Measurements from ENCODE around the gene CGB3.
A peak's percentile ranks its signal among the peaks of the same experiment; 100 is the strongest.
"Not testable (repeated sequence)": the region's sequence is repeated elsewhere in the genome, so short reads cannot be mapped to it uniquely, and the experiment has no call there.

The CGB3 gene

GRCh38 chr19:49020342-49020741 lies 3.8 kb downstream of the CGB3 start:
- DNase-seq (ENCODE audit: low read depth): no peak
- Histone ChIP-seq H3K4me1 (ENCODE audit: control insufficient read depth, insufficient read depth, low read length) (peaks cover 10% of the 10 kb centered on the region), H3K9ac (ENCODE audit: low read length) (no peak overlapping the region), H3K36me3 (ENCODE audit: control insufficient read depth, insufficient read depth, low read length, severe bottlenecking) (peaks cover 8% of the 10 kb centered on the region), H3K4me3 (ENCODE audit: low read length) (no peak overlapping the region), H3K27me3 (replicated peaks; ENCODE audit: control insufficient read depth, insufficient read depth, low read length) (peaks cover 13% of the 10 kb centered on the region), H3K9me3 (ENCODE audit: control insufficient read depth, low read length) (no peaks in the 10 kb centered on the region)

GRCh38 chr19:49019242-49019932 lies 4.7 kb downstream of the CGB3 start:
- H3K9ac ChIP-seq (ENCODE audit: low read length): no peak overlapping the region
- peaks cover 18% of the 10 kb centered on the region for H3K36me3 ChIP-seq (ENCODE audit: control insufficient read depth, insufficient read depth, low read length, severe bottlenecking)
- DNase-seq (ENCODE audit: low read depth): peak; percentile 72
- no peaks in the 10 kb centered on the region for H3K9me3 ChIP-seq (ENCODE audit: control insufficient read depth, low read length)
- H3K4me3 ChIP-seq (ENCODE audit: low read length): peak overlapping the region; percentile 69
- peaks cover 10% of the 10 kb centered on the region for H3K4me1 ChIP-seq (ENCODE audit: control insufficient read depth, insufficient read depth, low read length)
- peaks cover 13% of the 10 kb centered on the region for H3K27me3 ChIP-seq (replicated peaks; ENCODE audit: control insufficient read depth, insufficient read depth, low read length)

DNA sequence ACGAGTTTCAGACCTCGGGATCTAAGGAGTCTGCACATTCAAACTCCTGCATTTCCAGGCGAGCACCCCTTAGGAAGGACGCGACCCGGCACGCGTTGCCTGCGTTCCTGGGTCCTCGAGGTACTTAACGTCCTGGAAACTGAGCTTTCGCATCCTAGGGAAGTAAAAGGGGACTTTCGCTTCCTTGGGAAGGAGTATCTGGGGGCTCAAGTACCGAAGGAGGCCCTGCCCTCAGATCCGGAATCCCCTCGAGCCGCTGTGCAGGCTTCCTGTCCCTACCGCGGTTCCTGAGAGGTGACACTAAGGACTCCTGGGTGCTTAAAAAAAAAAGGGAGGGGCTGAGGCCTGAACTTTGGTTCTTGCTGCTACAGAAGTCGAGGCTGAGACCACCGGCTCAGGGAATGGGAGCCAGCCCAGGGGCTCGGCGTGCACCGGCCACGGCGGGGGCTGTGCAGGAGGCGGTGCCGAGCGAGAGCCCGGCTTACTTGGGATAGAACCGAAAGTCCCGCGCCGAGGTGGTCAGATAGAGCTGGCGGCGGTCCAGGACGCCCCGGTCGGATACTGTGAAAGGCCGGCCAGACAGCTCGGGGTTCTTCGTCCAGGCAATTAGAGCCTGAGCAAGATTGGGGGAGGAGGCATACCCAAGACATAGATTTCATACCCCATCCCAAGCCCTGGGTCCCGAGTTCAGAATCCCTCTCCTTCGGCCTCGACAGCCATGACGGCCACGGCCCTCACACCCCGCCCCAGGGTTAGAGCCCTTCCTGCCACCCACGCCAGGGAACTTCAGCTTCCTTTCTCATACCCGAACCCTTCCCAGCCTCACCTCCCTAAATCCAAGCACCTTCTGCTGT lies 5.5 kb downstream of the CGB3 start:
- peaks cover 13% of the 10 kb centered on the region for H3K27me3 ChIP-seq (replicated peaks; ENCODE audit: control insufficient read depth, insufficient read depth, low read length)
- not testable (repeated sequence) for H3K9me3 ChIP-seq (ENCODE audit: control insufficient read depth, low read length); H3K4me1 ChIP-seq (ENCODE audit: control insufficient read depth, insufficient read depth, low read length)
- H3K36me3 ChIP-seq (ENCODE audit: control insufficient read depth, insufficient read depth, low read length, severe bottlenecking): peaks cover 21% of the 10 kb centered on the region
- DNase-seq (ENCODE audit: low read depth): peak; percentile 35
- peak overlapping the region; percentile 69 for H3K4me3 ChIP-seq (ENCODE audit: low read length)
- H3K9ac ChIP-seq (ENCODE audit: low read length): peak overlapping the region; percentile 51

DNA sequence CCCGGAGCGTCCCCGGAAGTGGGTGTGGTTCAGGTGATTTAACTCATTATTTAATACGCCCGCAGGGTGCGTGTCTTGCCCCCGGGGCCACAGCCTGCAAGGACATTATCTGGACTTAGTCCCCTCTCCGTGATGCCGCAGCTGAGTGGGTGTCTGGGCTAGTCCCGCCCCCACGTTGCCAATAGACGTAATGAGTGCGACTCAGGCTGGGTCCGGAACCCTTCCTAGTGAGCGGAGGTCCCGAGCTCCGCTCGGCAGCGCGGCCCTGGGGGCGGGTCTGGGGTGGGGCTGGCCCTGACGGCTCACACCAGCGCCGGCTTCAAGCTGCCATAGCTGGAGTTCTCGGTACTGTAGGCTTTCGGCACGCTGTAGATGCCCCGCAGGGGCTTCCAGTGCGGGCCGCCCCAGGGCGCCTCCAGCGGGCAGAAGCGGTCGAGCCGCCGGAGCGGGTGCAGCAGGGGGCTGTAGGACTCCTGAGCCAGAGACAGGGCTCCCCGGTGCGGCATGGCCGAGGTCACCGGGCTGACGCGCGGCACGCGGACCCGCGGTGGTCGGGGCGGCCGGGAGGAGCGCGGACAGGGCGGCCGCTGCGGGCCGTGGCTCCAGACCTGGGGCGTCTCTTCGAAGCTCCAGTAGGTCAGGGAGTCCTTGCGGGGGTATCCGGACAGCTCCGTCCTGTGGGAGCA lies 6.3 kb downstream of the CGB3 start:
- H3K9ac ChIP-seq (ENCODE audit: low read length): peak overlapping the region; percentile 51
- H3K4me3 ChIP-seq (ENCODE audit: low read length): peak overlapping the region; percentile 69
- H3K27me3 ChIP-seq (replicated peaks; ENCODE audit: control insufficient read depth, insufficient read depth, low read length): peaks cover 13% of the 10 kb centered on the region
- DNase-seq (ENCODE audit: low read depth): peak; percentile 78
- peaks cover 10% of the 10 kb centered on the region for H3K4me1 ChIP-seq (ENCODE audit: control insufficient read depth, insufficient read depth, low read length)
- no peaks in the 10 kb centered on the region for H3K9me3 ChIP-seq (ENCODE audit: control insufficient read depth, low read length)
- H3K36me3 ChIP-seq (ENCODE audit: control insufficient read depth, insufficient read depth, low read length, severe bottlenecking): peaks cover 24% of the 10 kb centered on the region

GRCh38 chr19:49017041-49017665 lies 7.0 kb downstream of the CGB3 start, which contains the start of gene LHB:
Gene LHB (minus strand): TSS chr19:49017091. CDS start chr19:49017081, 10 bp downstream.
- peaks cover 13% of the 10 kb centered on the region for H3K27me3 ChIP-seq (replicated peaks; ENCODE audit: control insufficient read depth, insufficient read depth, low read length)
- H3K36me3 ChIP-seq (ENCODE audit: control insufficient read depth, insufficient read depth, low read length, severe bottlenecking): peaks cover 31% of the 10 kb centered on the region
- H3K9ac ChIP-seq (ENCODE audit: low read length): peak within 1 kb of the TSS; percentile 51
- H3K4me3 ChIP-seq (ENCODE audit: low read length): peak within 1 kb of the TSS; percentile 69
- no peak for DNase-seq (ENCODE audit: low read depth)
- no peaks in the 10 kb centered on the region for H3K9me3 ChIP-seq (ENCODE audit: control insufficient read depth, low read length)
- H3K4me1 ChIP-seq (ENCODE audit: control insufficient read depth, insufficient read depth, low read length): peaks cover 10% of the 10 kb centered on the region

GRCh38 chr19:49016067-49016839 lies 7.9 kb downstream of the CGB3 start:
- Histone ChIP-seq H3K4me1 (ENCODE audit: control insufficient read depth, insufficient read depth, low read length) (peaks cover 10% of the 10 kb centered on the region), H3K9me3 (ENCODE audit: control insufficient read depth, low read length) (no peaks in the 10 kb centered on the region), H3K27me3 (replicated peaks; ENCODE audit: control insufficient read depth, insufficient read depth, low read length) (peaks cover 13% of the 10 kb centered on the region), H3K9ac (ENCODE audit: low read length) (no peak overlapping the region), H3K4me3 (ENCODE audit: low read length) (no peak overlapping the region), H3K36me3 (ENCODE audit: control insufficient read depth, insufficient read depth, low read length, severe bottlenecking) (peaks cover 40% of the 10 kb centered on the region)
- no peak for DNase-seq (ENCODE audit: low read depth)

DNA sequence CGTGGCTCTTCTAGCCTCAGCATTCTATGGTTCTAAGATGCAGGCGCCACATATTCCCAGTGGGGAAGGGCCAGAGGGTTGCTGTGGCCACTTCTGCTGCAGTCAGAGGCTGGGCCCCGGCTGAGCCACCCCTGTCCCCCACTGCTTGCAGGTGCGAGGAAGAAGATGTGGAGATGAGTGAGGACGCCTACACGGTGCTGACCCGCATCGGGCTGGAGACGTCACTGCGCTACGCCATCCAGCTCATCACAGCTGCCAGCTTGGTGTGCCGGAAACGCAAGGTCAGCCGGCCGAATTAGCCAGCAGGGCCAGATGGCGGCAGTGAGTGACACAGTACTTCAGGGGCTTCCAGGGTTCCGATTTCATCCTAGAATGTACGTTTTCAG lies 9.3 kb downstream of the CGB3 start:
- no peak overlapping the region for H3K9ac ChIP-seq (ENCODE audit: low read length)
- no peaks in the 10 kb centered on the region for H3K9me3 ChIP-seq (ENCODE audit: control insufficient read depth, low read length)
- no peak overlapping the region for H3K4me3 ChIP-seq (ENCODE audit: low read length)
- peaks cover 10% of the 10 kb centered on the region for H3K4me1 ChIP-seq (ENCODE audit: control insufficient read depth, insufficient read depth, low read length)
- H3K36me3 ChIP-seq (ENCODE audit: control insufficient read depth, insufficient read depth, low read length, severe bottlenecking): peaks cover 44% of the 10 kb centered on the region
- DNase-seq (ENCODE audit: low read depth): no peak
- peaks cover 3% of the 10 kb centered on the region for H3K27me3 ChIP-seq (replicated peaks; ENCODE audit: control insufficient read depth, insufficient read depth, low read length)

- H3K27me3 ChIP-seq (replicated peaks; ENCODE audit: control insufficient read depth, insufficient read depth, low read length): peaks cover 3% of the 10 kb centered on the region
- no peak for DNase-seq (ENCODE audit: low read depth)
- peaks cover 10% of the 10 kb centered on the region for H3K4me1 ChIP-seq (ENCODE audit: control insufficient read depth, insufficient read depth, low read length)
- H3K4me3 ChIP-seq (ENCODE audit: low read length): no peak overlapping the region
- H3K9me3 ChIP-seq (ENCODE audit: control insufficient read depth, low read length): no peaks in the 10 kb centered on the region
- H3K9ac ChIP-seq (ENCODE audit: low read length): no peak overlapping the region
- peaks cover 50% of the 10 kb centered on the region for H3K36me3 ChIP-seq (ENCODE audit: control insufficient read depth, insufficient read depth, low read length, severe bottlenecking)
Measured at GRCh38 chr19:49014123-49014869, 9.8 kb downstream of the CGB3 start.

GRCh38 chr19:49011194-49011593 lies 12.9 kb downstream of the CGB3 start:
- Histone ChIP-seq H3K4me1 (ENCODE audit: control insufficient read depth, insufficient read depth, low read length) (no peaks in the 10 kb centered on the region), H3K36me3 (ENCODE audit: control insufficient read depth, insufficient read depth, low read length, severe bottlenecking) (peaks cover 63% of the 10 kb centered on the region), H3K9me3 (ENCODE audit: control insufficient read depth, low read length) (no peaks in the 10 kb centered on the region), H3K4me3 (ENCODE audit: low read length) (no peak overlapping the region), H3K9ac (ENCODE audit: low read length) (no peak overlapping the region), H3K27me3 (replicated peaks; ENCODE audit: control insufficient read depth, insufficient read depth, low read length) (no peaks in the 10 kb centered on the region)
- no peak for DNase-seq (ENCODE audit: low read depth)

DNA sequence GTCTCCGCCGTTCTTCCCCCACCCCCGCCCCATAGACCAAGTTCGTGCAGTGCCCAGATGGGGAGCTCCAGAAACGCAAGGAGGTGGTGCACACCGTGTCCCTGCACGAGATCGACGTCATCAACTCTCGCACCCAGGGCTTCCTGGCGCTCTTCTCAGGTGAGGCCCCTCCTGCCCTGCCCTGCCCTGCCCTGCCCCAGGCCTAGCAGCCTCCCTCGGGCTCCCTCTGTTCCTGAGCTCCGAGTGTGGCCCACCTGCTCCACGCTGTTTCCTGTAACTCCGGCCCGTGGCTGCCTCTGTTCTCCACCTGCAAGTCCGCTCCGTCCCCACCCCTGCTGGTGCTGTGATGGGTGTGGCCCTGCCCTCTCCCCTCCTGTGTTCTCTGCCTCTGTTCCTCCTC lies 13.7 kb downstream of the CGB3 start:
- DNase-seq (ENCODE audit: low read depth): no peak
- H3K4me3 ChIP-seq (ENCODE audit: low read length): no peak overlapping the region
- no peaks in the 10 kb centered on the region for H3K9me3 ChIP-seq (ENCODE audit: control insufficient read depth, low read length)
- no peaks in the 10 kb centered on the region for H3K4me1 ChIP-seq (ENCODE audit: control insufficient read depth, insufficient read depth, low read length)
- H3K9ac ChIP-seq (ENCODE audit: low read length): no peak overlapping the region
- peaks cover 61% of the 10 kb centered on the region for H3K36me3 ChIP-seq (ENCODE audit: control insufficient read depth, insufficient read depth, low read length, severe bottlenecking)
- no peaks in the 10 kb centered on the region for H3K27me3 ChIP-seq (replicated peaks; ENCODE audit: control insufficient read depth, insufficient read depth, low read length)

Measured in adipocyte (in vitro differentiated cells).